ENCODE data around the gene EPG5.
A peak's percentile ranks its signal among the peaks of the same experiment; 100 is the strongest.

EPG5 gene

GRCh38 chr18:45910405-45911023 lies 56.6 kb downstream of the EPG5 start:
- peak; percentile 34 for DNase-seq

- DNase-seq, result no peak
Measured at GRCh38 chr18:45901654-45902210, 65.4 kb downstream of the EPG5 start.

GRCh38 chr18:45900623-45901022 lies 66.5 kb downstream of the EPG5 start:
- DNase-seq, result no peak

GRCh38 chr18:45896991-45897390 lies 70.1 kb downstream of the EPG5 start:
- no peak for DNase-seq

- DNase-seq, result no peak
Measured at GRCh38 chr18:45896452-45896851, 70.7 kb downstream of the EPG5 start.

- DNase-seq, result no peak
Measured at GRCh38 chr18:45895339-45895738, 71.8 kb downstream of the EPG5 start.

- no peak for DNase-seq
Measured at GRCh38 chr18:45894818-45895217, 72.3 kb downstream of the EPG5 start.

- DNase-seq, result no peak
Measured at GRCh38 chr18:45891806-45892205, 75.3 kb downstream of the EPG5 start.

- DNase-seq, result no peak
Measured at GRCh38 chr18:45890606-45891005, 76.5 kb downstream of the EPG5 start.

- DNase-seq, result no peak
Measured at GRCh38 chr18:45889419-45890064, 77.6 kb downstream of the EPG5 start.

- no peak for DNase-seq
Measured at GRCh38 chr18:45887585-45887984, 79.5 kb downstream of the EPG5 start.

GRCh38 chr18:45880876-45881558 lies 86.1 kb downstream of the EPG5 start:
- DNase-seq, result no peak

- DNase-seq, result peak; percentile 55
Measured at GRCh38 chr18:45879681-45880655, 87.2 kb downstream of the EPG5 start.

GRCh38 chr18:45877403-45877802 lies 89.7 kb downstream of the EPG5 start:
- no peak for DNase-seq

GRCh38 chr18:45876161-45876560 lies 91.0 kb downstream of the EPG5 start:
- DNase-seq, result no peak

GRCh38 chr18:45874491-45875184 lies 92.5 kb downstream of the EPG5 start:
- no peak for DNase-seq

- DNase-seq, result no peak
Measured at GRCh38 chr18:45871431-45872084, 95.6 kb downstream of the EPG5 start.

GRCh38 chr18:45870419-45870818 lies 96.7 kb downstream of the EPG5 start:
- no peak for DNase-seq

GRCh38 chr18:45865466-45865865 lies 101.7 kb downstream of the EPG5 start:
- no peak for DNase-seq

- no peak for DNase-seq
Measured at GRCh38 chr18:45864081-45864480, 103.0 kb downstream of the EPG5 start.

GRCh38 chr18:45863469-45863868 lies 103.7 kb downstream of the EPG5 start:
- no peak for DNase-seq

All from fibroblast of skin of abdomen (primary cell).